Adipocyte (in vitro differentiated cells): ENCODE data around the gene CDCA4.

Source experiments
- DNase-seq: peaks from one replicate; pipeline ENCODE4 v3.0.0-alpha.2; 2015; ENCODE audit warnings: low read depth
- H3K27me3 ChIP-seq: replicated peaks from 2 replicates; pipeline ENCODE4 v1.7.0; 2013; ENCODE audit warnings: mild to moderate bottlenecking, low read length, moderate library complexity; ENCODE audit not compliant: control insufficient read depth, insufficient read depth
- H3K36me3 ChIP-seq: 2 replicates; pipeline ENCODE4 v1.7.0; 2013; ENCODE audit warnings: low read length, mild to moderate bottlenecking, moderate library complexity; ENCODE audit not compliant: control insufficient read depth, insufficient read depth, severe bottlenecking
- H3K4me1 ChIP-seq: 2 replicates; pipeline ENCODE4 v1.7.0; 2013; ENCODE audit warnings: mild to moderate bottlenecking, low read length, moderate library complexity; ENCODE audit not compliant: control insufficient read depth, insufficient read depth
- H3K4me3 ChIP-seq: 2 replicates; pipeline ENCODE4 v1.7.0; 2013; ENCODE audit warnings: mild to moderate bottlenecking, low read length, moderate library complexity
- H3K9ac ChIP-seq: 2 replicates; pipeline ENCODE4 v1.7.0; 2013; ENCODE audit warnings: mild to moderate bottlenecking, low read length, moderate library complexity
- H3K9me3 ChIP-seq: 2 replicates; pipeline ENCODE4 v1.7.0; 2013; ENCODE audit warnings: mild to moderate bottlenecking, low read length, moderate library complexity; ENCODE audit not compliant: control insufficient read depth

The CDCA4 gene

GRCh38 chr14:105021656-105022275 is 883 bp upstream of the CDCA4 start:
- H3K9ac ChIP-seq: peak overlapping the region; percentile 98
- H3K9me3 ChIP-seq: no peaks in the 10 kb centered on the region
- H3K4me1 ChIP-seq: peaks cover 44% of the 10 kb centered on the region
- no peaks in the 10 kb centered on the region for H3K27me3 ChIP-seq
- peak; percentile 47 for DNase-seq
- H3K36me3 ChIP-seq: no peaks in the 10 kb centered on the region
- H3K4me3 ChIP-seq: peak overlapping the region; percentile 97

GRCh38 chr14:105019861-105020814 is 745 bp downstream of the CDCA4 start:
- H3K9me3 ChIP-seq: no peaks in the 10 kb centered on the region
- peaks cover 49% of the 10 kb centered on the region for H3K4me1 ChIP-seq
- peak; percentile 77 for DNase-seq
- H3K4me3 ChIP-seq: peak overlapping the region; percentile 88
- no peaks in the 10 kb centered on the region for H3K36me3 ChIP-seq
- H3K27me3 ChIP-seq: no peaks in the 10 kb centered on the region
- H3K9ac ChIP-seq: peak overlapping the region; percentile 83

GRCh38 chr14:105018414-105018813 is 2.5 kb downstream of the CDCA4 start:
- Histone ChIP-seq H3K27me3 (no peaks in the 10 kb centered on the region), H3K4me1 (peaks cover 35% of the 10 kb centered on the region), H3K9me3 (no peaks in the 10 kb centered on the region), H3K36me3 (no peaks in the 10 kb centered on the region), H3K4me3 (no peak overlapping the region), H3K9ac (no peak overlapping the region)
- no peak for DNase-seq

GRCh38 chr14:105015905-105016304 is 5.0 kb downstream of the CDCA4 start:
- DNase-seq: no peak
- H3K4me3 ChIP-seq: no peak overlapping the region
- H3K27me3 ChIP-seq: no peaks in the 10 kb centered on the region
- peaks cover 6% of the 10 kb centered on the region for H3K36me3 ChIP-seq
- H3K9ac ChIP-seq: no peak overlapping the region
- peaks cover 20% of the 10 kb centered on the region for H3K4me1 ChIP-seq
- no peaks in the 10 kb centered on the region for H3K9me3 ChIP-seq

- DNase-seq: no peak
- Histone ChIP-seq H3K27me3 (no peaks in the 10 kb centered on the region), H3K36me3 (peaks cover 11% of the 10 kb centered on the region), H3K4me3 (no peak overlapping the region), H3K9me3 (no peaks in the 10 kb centered on the region), H3K9ac (no peak overlapping the region), H3K4me1 (peaks cover 20% of the 10 kb centered on the region)
These were observed 5.6 kb downstream of the CDCA4 start for GRCh38 chr14:105015242-105015641.

- Histone ChIP-seq H3K36me3 (peaks cover 18% of the 10 kb centered on the region), H3K27me3 (no peaks in the 10 kb centered on the region), H3K9ac (no peak overlapping the region), H3K4me3 (no peak overlapping the region), H3K4me1 (peaks cover 14% of the 10 kb centered on the region), H3K9me3 (no peaks in the 10 kb centered on the region)
- DNase-seq: no peak
These were observed 6.3 kb downstream of the CDCA4 start for GRCh38 chr14:105014631-105015030.

GRCh38 chr14:105014032-105014431 is 6.9 kb downstream of the CDCA4 start:
- DNase-seq: no peak
- Histone ChIP-seq H3K9me3 (no peaks in the 10 kb centered on the region), H3K36me3 (peaks cover 22% of the 10 kb centered on the region), H3K4me3 (no peak overlapping the region), H3K4me1 (peaks cover 9% of the 10 kb centered on the region), H3K9ac (no peak overlapping the region), H3K27me3 (no peaks in the 10 kb centered on the region)

- Histone ChIP-seq H3K36me3 (peaks cover 22% of the 10 kb centered on the region), H3K9ac (no peak overlapping the region), H3K27me3 (no peaks in the 10 kb centered on the region), H3K4me1 (peaks cover 9% of the 10 kb centered on the region), H3K9me3 (no peaks in the 10 kb centered on the region), H3K4me3 (no peak overlapping the region)
- DNase-seq: peak; percentile 36
These were observed 7.6 kb downstream of the CDCA4 start for GRCh38 chr14:105013150-105013785.

- Histone ChIP-seq H3K4me1 (peaks cover 9% of the 10 kb centered on the region), H3K4me3 (no peak overlapping the region), H3K9ac (no peak overlapping the region), H3K9me3 (no peaks in the 10 kb centered on the region), H3K36me3 (peaks cover 22% of the 10 kb centered on the region), H3K27me3 (no peaks in the 10 kb centered on the region)
- no peak for DNase-seq
These were observed 8.5 kb downstream of the CDCA4 start for GRCh38 chr14:105012171-105012985.

- H3K36me3 ChIP-seq: peaks cover 22% of the 10 kb centered on the region
- H3K9ac ChIP-seq: no peak overlapping the region
These were observed 9.4 kb downstream of the CDCA4 start for GRCh38 chr14:105011312-105011990.

More at GRCh38 chr14:105011312-105011990, 9.4 kb downstream of the CDCA4 start:
- DNase-seq: no peak
- no peak overlapping the region for H3K4me3 ChIP-seq
- H3K4me1 ChIP-seq: peaks cover 5% of the 10 kb centered on the region
- no peaks in the 10 kb centered on the region for H3K27me3 ChIP-seq
- no peaks in the 10 kb centered on the region for H3K9me3 ChIP-seq
